Cardiac muscle cell (in vitro differentiated cells and primary cell): ENCODE results near the gene ZNF764. TPM values are rescaled to one million over a fixed set of nuclear protein-coding genes. Genes with fewer than 3 reads are reported as not detected.

ENCODE experiments used
- DNase-seq, 2 donors: peaks; one replicate each; pipeline versions ENCODE4 v3.0.0 to v3.0.0-alpha.2; 2010 to 2017; ENCODE audit warnings: low read depth in 1 of 2, low spot score in 1 of 2
- H3K27ac ChIP-seq: fragments of 200-600 bp; sonication (generic); 2 replicates; pipeline ENCODE4 v1.5.1; 2016
- H3K27me3 ChIP-seq: fragments of 200-600 bp; sonication (generic); 2 replicates; pipeline ENCODE4 v1.6.0; 2016; ENCODE audit warnings: control low read depth
- H3K36me3 ChIP-seq: fragments of 200-600 bp; sonication (generic); 2 replicates; pipeline ENCODE4 v1.5.1; 2016; ENCODE audit warnings: control low read depth
- H3K4me1 ChIP-seq: fragments of 200-600 bp; sonication (generic); 2 replicates; pipeline ENCODE4 v1.8.1; 2017; ENCODE audit warnings: low read depth, mild to moderate bottlenecking, mixed run types
- H3K4me3 ChIP-seq: fragments of 200-600 bp; sonication (generic); 2 replicates; pipeline ENCODE4 v1.5.1; 2016; ENCODE audit warnings: mild to moderate bottlenecking
- H3K9me3 ChIP-seq: fragments of 200-600 bp; sonication (generic); 2 replicates; pipeline ENCODE4 v1.5.1; 2017; ENCODE audit warnings: low read depth, mild to moderate bottlenecking, control low read depth
- polyA plus RNA-seq: library from polyadenylated mRNA; unstranded; fragments of >200 nt; fragmentation: Nextera tagmentation; extraction: Ambion mirVana; gene quantifications from 2 replicates; pipeline ENCODE4 v1.2.1, GENCODE V29; 2016
- total RNA-seq: library from RNA; depleted of rRNA; stranded (reverse); fragments of >200 nt; gene quantifications from 2 replicates; pipeline ENCODE4 v1.2.3, GENCODE V29; 2016
- TF ChIP-seq, protein P1 (sequence below): IDR thresholded peaks from 2 replicates; pipeline ENCODE4 v1.5.1; 2012; ENCODE audit warnings: low read depth, mild to moderate bottlenecking, low read length

Gene ZNF764
- total and polyA plus RNA-seq, 2 experiments from 2014 or later: 12.0 to 34.7 TPM

DNA sequence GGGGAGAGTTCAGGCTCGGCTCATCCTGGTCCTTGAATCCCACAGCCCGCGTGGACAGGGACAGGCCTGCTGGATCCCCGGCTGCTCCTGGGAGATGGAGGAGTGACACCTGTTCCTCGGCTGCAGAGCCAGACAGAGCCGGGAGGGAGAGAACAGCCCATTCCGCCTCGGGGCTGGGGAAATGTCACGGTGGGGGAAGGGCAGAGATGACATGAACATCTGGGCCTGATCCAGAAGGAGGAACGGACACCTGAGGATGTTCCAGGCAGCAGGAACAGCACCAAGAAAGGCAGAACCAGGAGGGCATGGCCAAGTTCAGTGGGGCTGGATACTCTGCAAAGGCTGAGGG lies 2.1 kb downstream of the ZNF764 start:
- no peaks in the 10 kb centered on the region for H3K9me3 ChIP-seq
- no peaks in the 10 kb centered on the region for H3K27me3 ChIP-seq
- H3K4me1 ChIP-seq: peaks cover 25% of the 10 kb centered on the region
- no peak for DNase-seq
- no peak overlapping the region for H3K4me3 ChIP-seq
- H3K36me3 ChIP-seq: peaks cover 11% of the 10 kb centered on the region
- H3K27ac ChIP-seq: no peak overlapping the region
- TF ChIP-seq, protein P1, sequence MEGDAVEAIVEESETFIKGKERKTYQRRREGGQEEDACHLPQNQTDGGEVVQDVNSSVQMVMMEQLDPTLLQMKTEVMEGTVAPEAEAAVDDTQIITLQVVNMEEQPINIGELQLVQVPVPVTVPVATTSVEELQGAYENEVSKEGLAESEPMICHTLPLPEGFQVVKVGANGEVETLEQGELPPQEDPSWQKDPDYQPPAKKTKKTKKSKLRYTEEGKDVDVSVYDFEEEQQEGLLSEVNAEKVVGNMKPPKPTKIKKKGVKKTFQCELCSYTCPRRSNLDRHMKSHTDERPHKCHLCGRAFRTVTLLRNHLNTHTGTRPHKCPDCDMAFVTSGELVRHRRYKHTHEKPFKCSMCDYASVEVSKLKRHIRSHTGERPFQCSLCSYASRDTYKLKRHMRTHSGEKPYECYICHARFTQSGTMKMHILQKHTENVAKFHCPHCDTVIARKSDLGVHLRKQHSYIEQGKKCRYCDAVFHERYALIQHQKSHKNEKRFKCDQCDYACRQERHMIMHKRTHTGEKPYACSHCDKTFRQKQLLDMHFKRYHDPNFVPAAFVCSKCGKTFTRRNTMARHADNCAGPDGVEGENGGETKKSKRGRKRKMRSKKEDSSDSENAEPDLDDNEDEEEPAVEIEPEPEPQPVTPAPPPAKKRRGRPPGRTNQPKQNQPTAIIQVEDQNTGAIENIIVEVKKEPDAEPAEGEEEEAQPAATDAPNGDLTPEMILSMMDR: no peak

GRCh38 chr16:30555315-30556124 lies 2.7 kb downstream of the ZNF764 start:
- no peak overlapping the region for H3K27ac ChIP-seq
- no peaks in the 10 kb centered on the region for H3K9me3 ChIP-seq
- peaks cover 11% of the 10 kb centered on the region for H3K36me3 ChIP-seq
- peaks cover 25% of the 10 kb centered on the region for H3K4me1 ChIP-seq
- H3K4me3 ChIP-seq: no peak overlapping the region
- DNase-seq: no peak
- H3K27me3 ChIP-seq: no peaks in the 10 kb centered on the region
- TF ChIP-seq, protein P1: no peak

DNA sequence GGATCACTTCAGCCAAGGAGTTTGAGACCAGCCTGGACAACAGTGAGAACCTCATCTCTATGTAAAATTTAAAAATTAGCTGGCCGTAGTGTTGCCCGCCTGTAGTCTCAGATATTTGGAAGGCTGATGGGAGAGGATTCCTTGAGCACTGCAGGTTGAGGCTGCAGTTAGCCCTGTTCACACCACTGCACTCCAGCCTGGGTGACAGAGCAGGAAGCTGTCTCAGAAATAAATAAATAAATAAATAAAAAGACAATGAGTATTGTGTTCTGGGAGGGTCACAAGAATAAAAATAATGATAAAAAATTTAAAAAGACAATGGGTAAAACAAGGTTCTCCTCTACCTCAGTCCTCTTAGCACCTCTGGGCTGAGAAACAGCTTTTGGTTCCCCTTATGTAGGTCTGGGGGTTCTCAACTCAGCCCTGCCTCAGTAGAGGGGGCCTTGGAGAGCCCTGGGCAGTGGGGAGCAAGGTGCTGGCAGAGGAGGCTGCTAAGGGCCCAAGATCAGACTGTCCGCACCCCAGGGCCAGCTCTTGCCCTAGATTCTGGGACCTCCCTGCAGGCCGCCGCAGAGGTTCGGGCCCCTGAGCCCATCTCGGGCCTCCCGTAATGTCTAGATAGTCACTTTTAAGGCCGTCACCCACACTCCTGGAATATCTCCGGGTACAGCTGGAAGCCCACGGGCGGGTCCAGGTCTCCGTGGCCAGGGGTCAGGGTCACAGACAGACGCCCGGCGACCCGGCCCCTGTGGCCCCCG lies 3.4 kb downstream of the ZNF764 start:
- no peak for DNase-seq
- H3K4me3 ChIP-seq: no peak overlapping the region
- H3K27me3 ChIP-seq: no peaks in the 10 kb centered on the region
- no peak overlapping the region for H3K27ac ChIP-seq
- H3K9me3 ChIP-seq: no peaks in the 10 kb centered on the region
- peaks cover 25% of the 10 kb centered on the region for H3K4me1 ChIP-seq
- TF ChIP-seq, protein P1: no peak
- peaks cover 11% of the 10 kb centered on the region for H3K36me3 ChIP-seq

DNA sequence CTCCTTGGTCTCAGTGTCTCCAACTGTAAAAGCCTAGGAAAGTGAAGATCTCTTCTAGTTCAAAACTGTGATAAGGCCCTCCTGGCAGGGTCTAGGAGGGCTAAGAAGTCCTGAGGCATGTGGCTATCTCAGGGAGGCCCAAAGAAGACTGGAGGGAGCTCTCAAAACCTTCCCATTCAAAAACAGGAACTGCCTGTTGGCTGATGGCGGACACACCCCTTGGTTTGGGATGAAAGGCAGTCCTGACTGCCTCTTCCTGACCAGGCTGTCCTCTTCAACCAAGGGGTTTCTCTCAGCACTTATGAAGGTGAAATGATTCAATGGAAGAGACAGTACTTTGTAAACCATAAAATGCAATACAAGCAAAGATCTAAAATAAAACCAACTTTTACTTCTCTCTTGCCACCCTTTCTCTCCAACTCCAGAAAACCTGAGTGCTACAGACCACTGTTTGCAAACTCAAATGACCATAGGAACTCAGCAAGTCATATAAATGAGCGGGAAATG lies 4.7 kb downstream of the ZNF764 start:
- Histone ChIP-seq H3K36me3 (peaks cover 11% of the 10 kb centered on the region), H3K9me3 (no peaks in the 10 kb centered on the region), H3K27me3 (no peaks in the 10 kb centered on the region), H3K4me3 (no peak overlapping the region), H3K27ac (peak overlapping the region; percentile 74), H3K4me1 (peaks cover 35% of the 10 kb centered on the region)
- TF ChIP-seq, protein P1: no peak
- no peak for DNase-seq

GRCh38 chr16:30552956-30553355 lies 5.2 kb downstream of the ZNF764 start:
- Histone ChIP-seq H3K4me3 (no peak overlapping the region), H3K27ac (peak overlapping the region; percentile 74), H3K27me3 (no peaks in the 10 kb centered on the region), H3K9me3 (no peaks in the 10 kb centered on the region), H3K4me1 (peaks cover 38% of the 10 kb centered on the region), H3K36me3 (peaks cover 11% of the 10 kb centered on the region)
- DNase-seq: no peak
- TF ChIP-seq, protein P1: no peak
